ENCODE data around the gene BTBD16. TPM values are rescaled to one million over a fixed set of nuclear protein-coding genes. Genes with fewer than 3 reads are reported as not detected.

Gene BTBD16
- total and polyA plus RNA-seq, 3 experiments from 2014 or later, result not detected

DNA sequence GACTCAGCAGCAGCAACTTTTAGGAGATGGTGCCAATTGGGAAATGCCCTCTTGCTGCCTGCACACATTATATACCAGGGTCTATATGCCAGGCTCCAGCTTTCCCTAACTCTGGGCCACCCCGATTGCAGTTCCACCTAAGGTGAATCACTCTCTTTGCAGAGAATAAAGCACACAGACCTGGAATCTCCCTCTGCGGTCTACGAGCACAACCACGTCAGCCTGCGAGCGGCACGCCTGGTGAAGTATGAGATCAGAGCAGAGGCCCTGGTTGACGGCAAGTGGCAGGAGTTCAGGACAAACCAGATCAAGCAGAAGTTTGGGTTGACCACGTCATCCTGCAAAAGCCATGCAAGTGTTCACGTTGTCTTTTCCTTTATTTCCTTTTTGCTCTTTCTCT lies 65.2 kb downstream of the BTBD16 start:
- H3K4me3 Mint-ChIP-seq, result no peak overlapping the region
- DNase-seq, result no peak
- no peaks in the 10 kb centered on the region for H3K4me1 Mint-ChIP-seq
- no peaks in the 10 kb centered on the region for H3K9me3 ChIP-seq (ENCODE audit: low read length)
- H3K36me3 ChIP-seq (ENCODE audit: insufficient read depth, low read length), result no peaks in the 10 kb centered on the region
- no peak overlapping the region for H3K27ac ChIP-seq (ENCODE audit: low read depth, low read length)
- no peak overlapping the region for H3K27ac Mint-ChIP-seq
- H3K4me3 ChIP-seq (ENCODE audit: low read length), result no peak overlapping the region
- H3K36me3 Mint-ChIP-seq, result peaks cover 0 to 4% (median 0%) of the 10 kb centered on the region in 3 donors
- CTCF ChIA-PET, result no interaction called here
- H3K27me3 Mint-ChIP-seq, result peaks cover 13 to 42% of the 10 kb centered on the region in 2 donors
- H3K9me3 Mint-ChIP-seq, result no peaks in the 10 kb centered on the region
- POLR2A ChIA-PET, result no interaction called here
- H3K27me3 ChIP-seq (ENCODE audit: insufficient read depth, low read length, poor library complexity, severe bottlenecking), result no peaks in the 10 kb centered on the region
- no peaks in the 10 kb centered on the region for H3K4me1 ChIP-seq (ENCODE audit: insufficient read depth, low read length)

GRCh38 chr10:122336961-122337360 lies 65.9 kb downstream of the BTBD16 start:
- POLR2A ChIA-PET, result interaction anchor here (0.7 kb wide), 1 partner anchor 817 kb away, joined by 5 read pairs; the partner anchor contains the start of gene BUB3
- CTCF ChIA-PET, result no interaction called here
- H3K9me3 Mint-ChIP-seq, result no peaks in the 10 kb centered on the region
- Histone ChIP-seq H3K27me3 (ENCODE audit: insufficient read depth, low read length, poor library complexity, severe bottlenecking) (no peaks in the 10 kb centered on the region), H3K36me3 (ENCODE audit: insufficient read depth, low read length) (no peaks in the 10 kb centered on the region), H3K9me3 (ENCODE audit: low read length) (no peaks in the 10 kb centered on the region), H3K27ac (ENCODE audit: low read depth, low read length) (no peak overlapping the region), H3K4me1 (ENCODE audit: insufficient read depth, low read length) (no peaks in the 10 kb centered on the region), H3K4me3 (ENCODE audit: low read length) (no peak overlapping the region)
- H3K36me3 Mint-ChIP-seq, result peaks cover 0 to 4% (median 0%) of the 10 kb centered on the region in 3 donors
- H3K4me1 Mint-ChIP-seq, result no peaks in the 10 kb centered on the region
- DNase-seq, result no peak
- H3K27ac Mint-ChIP-seq, result no peak overlapping the region
- H3K4me3 Mint-ChIP-seq, result no peak overlapping the region
- H3K27me3 Mint-ChIP-seq, result peaks cover 8 to 36% of the 10 kb centered on the region in 2 donors

GRCh38 chr10:122338609-122339441 lies 67.7 kb downstream of the BTBD16 start:
- ChIA-PET POLR2A (no interaction called here), CTCF (interaction anchor here (1.8 to 3.6 kb wide), 2 partner anchors 97 to 227 kb away, joined by 5 to 19 read pairs; no protein-coding TSS in a partner anchor)
- no peaks in the 10 kb centered on the region for H3K36me3 Mint-ChIP-seq
- DNase-seq, result no peak
- H3K27me3 Mint-ChIP-seq, result peaks cover 4 to 32% of the 10 kb centered on the region in 2 donors
- no peaks in the 10 kb centered on the region for H3K9me3 Mint-ChIP-seq
- Histone ChIP-seq H3K36me3 (ENCODE audit: insufficient read depth, low read length) (no peaks in the 10 kb centered on the region), H3K9me3 (ENCODE audit: low read length) (no peaks in the 10 kb centered on the region), H3K4me3 (ENCODE audit: low read length) (no peak overlapping the region), H3K4me1 (ENCODE audit: insufficient read depth, low read length) (no peaks in the 10 kb centered on the region), H3K27ac (ENCODE audit: low read depth, low read length) (no peak overlapping the region), H3K27me3 (ENCODE audit: insufficient read depth, low read length, poor library complexity, severe bottlenecking) (no peaks in the 10 kb centered on the region)
- H3K4me1 Mint-ChIP-seq, result peaks cover 0 to 9% (median 0%) of the 10 kb centered on the region in 3 donors
- peak overlapping the region in 1 of 8 donors; percentile 52 for H3K27ac Mint-ChIP-seq
- H3K4me3 Mint-ChIP-seq, result no peak overlapping the region

GRCh38 chr10:122341141-122341810 lies 70.2 kb downstream of the BTBD16 start:
- no peaks in the 10 kb centered on the region for H3K9me3 ChIP-seq (ENCODE audit: low read length)
- POLR2A ChIA-PET, result no interaction called here
- H3K27me3 ChIP-seq (ENCODE audit: insufficient read depth, low read length, poor library complexity, severe bottlenecking), result no peaks in the 10 kb centered on the region
- CTCF ChIA-PET, result interaction anchor here (3.6 to 4.6 kb wide), 2 partner anchors 93 to 94 kb away, joined by 19 to 85 read pairs; no protein-coding TSS in a partner anchor
- no peak for DNase-seq
- H3K4me1 Mint-ChIP-seq, result peaks cover 0 to 9% (median 0%) of the 10 kb centered on the region in 3 donors
- peaks cover 1 to 19% of the 10 kb centered on the region in 2 donors for H3K27me3 Mint-ChIP-seq
- no peaks in the 10 kb centered on the region for H3K4me1 ChIP-seq (ENCODE audit: insufficient read depth, low read length)
- no peaks in the 10 kb centered on the region for H3K36me3 Mint-ChIP-seq
- no peak overlapping the region for H3K27ac ChIP-seq (ENCODE audit: low read depth, low read length)
- H3K4me3 Mint-ChIP-seq, result no peak overlapping the region
- H3K9me3 Mint-ChIP-seq, result no peaks in the 10 kb centered on the region
- H3K36me3 ChIP-seq (ENCODE audit: insufficient read depth, low read length), result no peaks in the 10 kb centered on the region
- no peak overlapping the region for H3K4me3 ChIP-seq (ENCODE audit: low read length)
- H3K27ac Mint-ChIP-seq, result peak overlapping the region in 2 of 8 donors; percentile 35 to 41

- no peak overlapping the region for H3K4me3 ChIP-seq (ENCODE audit: low read length)
- no peaks in the 10 kb centered on the region for H3K4me1 ChIP-seq (ENCODE audit: insufficient read depth, low read length)
- H3K9me3 ChIP-seq (ENCODE audit: low read length), result no peaks in the 10 kb centered on the region
- Mint-ChIP-seq H3K27ac (peak overlapping the region in 2 of 8 donors; percentile 8 to 77), H3K36me3 (no peaks in the 10 kb centered on the region), H3K27me3 (peaks cover 3 to 11% of the 10 kb centered on the region in 2 donors), H3K9me3 (no peaks in the 10 kb centered on the region), H3K4me3 (no peak overlapping the region), H3K4me1 (peaks cover 0 to 9% (median 2%) of the 10 kb centered on the region in 3 donors)
- H3K27me3 ChIP-seq (ENCODE audit: insufficient read depth, low read length, poor library complexity, severe bottlenecking), result no peaks in the 10 kb centered on the region
- no peaks in the 10 kb centered on the region for H3K36me3 ChIP-seq (ENCODE audit: insufficient read depth, low read length)
- H3K27ac ChIP-seq (ENCODE audit: low read depth, low read length), result no peak overlapping the region
- ChIA-PET CTCF (interaction anchor here (0.7 to 4.6 kb wide), 22 partner anchors 9 to 223 kb away, joined by 3 to 85 read pairs (median 5); partner anchors contain the start of gene PLEKHA1), POLR2A (no interaction called here)
- DNase-seq, result peak; percentile 38 to 74 (median 55)
These were observed 71.4 kb downstream of the BTBD16 start for GRCh38 chr10:122342293-122343134.

GRCh38 chr10:122343135-122343800 lies 72.2 kb downstream of the BTBD16 start:
- peaks cover 0 to 9% (median 2%) of the 10 kb centered on the region in 3 donors for H3K4me1 Mint-ChIP-seq
- peaks cover 3% of the 10 kb centered on the region in 2 donors for H3K27me3 Mint-ChIP-seq
- no peaks in the 10 kb centered on the region for H3K36me3 Mint-ChIP-seq
- no peak overlapping the region for H3K4me3 ChIP-seq (ENCODE audit: low read length)
- H3K4me3 Mint-ChIP-seq, result no peak overlapping the region
- H3K27ac Mint-ChIP-seq, result no peak overlapping the region
- no peak overlapping the region for H3K27ac ChIP-seq (ENCODE audit: low read depth, low read length)
- no peaks in the 10 kb centered on the region for H3K27me3 ChIP-seq (ENCODE audit: insufficient read depth, low read length, poor library complexity, severe bottlenecking)
- H3K36me3 ChIP-seq (ENCODE audit: insufficient read depth, low read length), result no peaks in the 10 kb centered on the region
- POLR2A ChIA-PET, result no interaction called here
- H3K9me3 ChIP-seq (ENCODE audit: low read length), result no peaks in the 10 kb centered on the region
- no peak for DNase-seq
- CTCF ChIA-PET, result interaction anchor here (0.7 to 4.6 kb wide), 23 partner anchors 8 to 222 kb away, joined by 3 to 85 read pairs (median 5); partner anchors contain the start of gene PLEKHA1
- no peaks in the 10 kb centered on the region for H3K9me3 Mint-ChIP-seq
- H3K4me1 ChIP-seq (ENCODE audit: insufficient read depth, low read length), result no peaks in the 10 kb centered on the region

- Histone ChIP-seq H3K27ac (ENCODE audit: low read depth, low read length) (no peak overlapping the region), H3K9me3 (ENCODE audit: low read length) (no peaks in the 10 kb centered on the region), H3K36me3 (ENCODE audit: insufficient read depth, low read length) (no peaks in the 10 kb centered on the region), H3K27me3 (ENCODE audit: insufficient read depth, low read length, poor library complexity, severe bottlenecking) (no peaks in the 10 kb centered on the region), H3K4me1 (ENCODE audit: insufficient read depth, low read length) (no peaks in the 10 kb centered on the region), H3K4me3 (ENCODE audit: low read length) (no peak overlapping the region)
- peaks cover 3 to 4% of the 10 kb centered on the region in 2 donors for H3K27me3 Mint-ChIP-seq
- H3K9me3 Mint-ChIP-seq, result no peaks in the 10 kb centered on the region
- CTCF ChIA-PET, result interaction anchor here (0.8 to 4.6 kb wide), 6 partner anchors 13 to 221 kb away, joined by 4 to 85 read pairs (median 10); no protein-coding TSS in a partner anchor
- peaks cover 0 to 9% (median 2%) of the 10 kb centered on the region in 3 donors for H3K4me1 Mint-ChIP-seq
- H3K27ac Mint-ChIP-seq, result peak overlapping the region in 1 of 8 donors; percentile 26
- no peak overlapping the region for H3K4me3 Mint-ChIP-seq
- no peaks in the 10 kb centered on the region for H3K36me3 Mint-ChIP-seq
- no peak for DNase-seq
- POLR2A ChIA-PET, result no interaction called here
These were observed 72.8 kb downstream of the BTBD16 start for GRCh38 chr10:122343936-122344335.
